Measurements from ENCODE around the gene ZFP28. TPM values are rescaled to one million over a fixed set of nuclear protein-coding genes. Genes with fewer than 3 reads are reported as not detected.
A peak's percentile ranks its signal among the peaks of the same experiment; 100 is the strongest.

Gene ZFP28
- total RNA-seq, 1 donor from 2014 or later, result 6.2 TPM

- no peaks in the 10 kb centered on the region for H3K27me3 Mint-ChIP-seq
- TF ChIP-seq, protein P1, sequence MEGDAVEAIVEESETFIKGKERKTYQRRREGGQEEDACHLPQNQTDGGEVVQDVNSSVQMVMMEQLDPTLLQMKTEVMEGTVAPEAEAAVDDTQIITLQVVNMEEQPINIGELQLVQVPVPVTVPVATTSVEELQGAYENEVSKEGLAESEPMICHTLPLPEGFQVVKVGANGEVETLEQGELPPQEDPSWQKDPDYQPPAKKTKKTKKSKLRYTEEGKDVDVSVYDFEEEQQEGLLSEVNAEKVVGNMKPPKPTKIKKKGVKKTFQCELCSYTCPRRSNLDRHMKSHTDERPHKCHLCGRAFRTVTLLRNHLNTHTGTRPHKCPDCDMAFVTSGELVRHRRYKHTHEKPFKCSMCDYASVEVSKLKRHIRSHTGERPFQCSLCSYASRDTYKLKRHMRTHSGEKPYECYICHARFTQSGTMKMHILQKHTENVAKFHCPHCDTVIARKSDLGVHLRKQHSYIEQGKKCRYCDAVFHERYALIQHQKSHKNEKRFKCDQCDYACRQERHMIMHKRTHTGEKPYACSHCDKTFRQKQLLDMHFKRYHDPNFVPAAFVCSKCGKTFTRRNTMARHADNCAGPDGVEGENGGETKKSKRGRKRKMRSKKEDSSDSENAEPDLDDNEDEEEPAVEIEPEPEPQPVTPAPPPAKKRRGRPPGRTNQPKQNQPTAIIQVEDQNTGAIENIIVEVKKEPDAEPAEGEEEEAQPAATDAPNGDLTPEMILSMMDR (IDR thresholded peaks at IDR 0.05), result no peak
- POLR2A ChIA-PET, result no interaction called here
- H3K27ac Mint-ChIP-seq, result no peak overlapping the region
- intact Hi-C loops (cut with micrococcal nuclease), result no loop called here
- peaks cover 69% of the 10 kb centered on the region for H3K36me3 Mint-ChIP-seq (ENCODE audit: low read depth)
- ATAC-seq (ENCODE audit: low read depth), result no peak
- no peaks in the 10 kb centered on the region for H3K4me1 Mint-ChIP-seq
- CTCF ChIA-PET, result no interaction called here
- H3K4me3 Mint-ChIP-seq, result no peak overlapping the region
- DNase-seq, result no peak
- H3K9me3 Mint-ChIP-seq, result peaks cover 37% of the 10 kb centered on the region
These were observed 8.8 kb downstream of the ZFP28 start for GRCh38 chr19:56547535-56547934.

GRCh38 chr19:56554272-56554869 is 15.6 kb downstream of the ZFP28 start:
- Mint-ChIP-seq H3K27me3 (no peaks in the 10 kb centered on the region), H3K36me3 (ENCODE audit: low read depth) (peaks cover 65% of the 10 kb centered on the region), H3K27ac (no peak overlapping the region), H3K4me3 (no peak overlapping the region), H3K4me1 (no peaks in the 10 kb centered on the region), H3K9me3 (peaks cover 55% of the 10 kb centered on the region)
- TF ChIP-seq, protein P1 (IDR thresholded peaks at IDR 0.05), result no peak
- intact Hi-C loops (cut with micrococcal nuclease), result no loop called here
- ChIA-PET CTCF (no interaction called here), POLR2A (no interaction called here)
- no peak for DNase-seq
- ATAC-seq (ENCODE audit: low read depth), result no peak

GRCh38 chr19:56562766-56563165 is 24.0 kb downstream of the ZFP28 start:
- Mint-ChIP-seq H3K4me3 (no peak overlapping the region), H3K36me3 (ENCODE audit: low read depth) (peaks cover 60% of the 10 kb centered on the region), H3K27me3 (no peaks in the 10 kb centered on the region), H3K27ac (no peak overlapping the region), H3K9me3 (peaks cover 56% of the 10 kb centered on the region), H3K4me1 (peaks cover 10% of the 10 kb centered on the region)
- DNase-seq (no peak), ATAC-seq (ENCODE audit: low read depth) (no peak)
- CTCF ChIA-PET, result no interaction called here
- intact Hi-C loops (cut with micrococcal nuclease), result loop anchor here (10.0 kb wide), 1 partner anchor 158 kb away; the partner anchor contains the start of gene ZNF583
- POLR2A ChIA-PET, result no interaction called here
- TF ChIP-seq, protein P1 (IDR thresholded peaks at IDR 0.05), result no peak

DNA sequence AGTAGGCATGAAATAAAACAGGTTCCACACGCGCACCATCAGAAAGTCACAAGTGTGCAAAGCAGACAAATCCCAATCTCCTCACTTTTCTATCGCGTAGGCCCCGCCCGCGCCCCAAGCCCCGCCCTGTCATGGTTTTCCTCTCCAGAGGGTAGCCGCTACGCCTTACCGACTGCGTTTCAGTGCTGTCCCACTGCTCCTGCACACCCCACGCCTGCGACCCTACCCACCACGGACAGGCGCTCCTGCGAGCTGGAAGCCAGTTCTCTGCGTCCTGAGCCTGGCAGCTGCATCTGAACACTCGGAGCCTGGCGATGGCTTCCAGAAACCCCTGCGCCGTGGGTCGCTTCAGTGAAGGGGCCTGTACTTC is 28.1 kb downstream of the ZFP28 start:
- TF ChIP-seq, protein P1 (IDR thresholded peaks at IDR 0.05), result no peak
- intact Hi-C loops (cut with micrococcal nuclease), result loop anchor here (1.0 to 10.0 kb wide), 5 partner anchors 28 to 253 kb away; partner anchors contain the start of genes ZFP28, ZNF583, ZNF71 and ZSCAN5A
- POLR2A ChIA-PET, result interaction anchor here (0.5 to 1.9 kb wide), 3 partner anchors 28 to 1503 kb away, joined by 3 to 6 read pairs (median 3); partner anchors contain the start of gene ZFP28
- CTCF ChIA-PET, result no interaction called here
- Mint-ChIP-seq H3K4me1 (peaks cover 15% of the 10 kb centered on the region), H3K27me3 (no peaks in the 10 kb centered on the region), H3K27ac (peak overlapping the region; percentile 88), H3K4me3 (peak overlapping the region; percentile 96), H3K36me3 (ENCODE audit: low read depth) (peaks cover 74% of the 10 kb centered on the region), H3K9me3 (peaks cover 41% of the 10 kb centered on the region)
- ATAC-seq (ENCODE audit: low read depth), result peak; percentile 35
- DNase-seq, result no peak

- peaks cover 15% of the 10 kb centered on the region for H3K4me1 Mint-ChIP-seq
- no peaks in the 10 kb centered on the region for H3K27me3 Mint-ChIP-seq
- intact Hi-C loops (cut with micrococcal nuclease), result loop anchor here (1.0 to 10.0 kb wide), 5 partner anchors 28 to 253 kb away; partner anchors contain the start of genes ZFP28, ZNF583, ZNF71 and ZSCAN5A
- H3K36me3 Mint-ChIP-seq (ENCODE audit: low read depth), result peaks cover 72% of the 10 kb centered on the region
- DNase-seq (peak; percentile 86), ATAC-seq (ENCODE audit: low read depth) (peak; percentile 98)
- peak within 1 kb of the TSS; percentile 96 for H3K4me3 Mint-ChIP-seq
- TF ChIP-seq, protein P1 (IDR thresholded peaks at IDR 0.05), result no peak
- CTCF ChIA-PET, result no interaction called here
- POLR2A ChIA-PET, result no interaction called here
- peak within 1 kb of the TSS; percentile 88 for H3K27ac Mint-ChIP-seq
- H3K9me3 Mint-ChIP-seq, result peaks cover 35% of the 10 kb centered on the region
These were observed 28.7 kb downstream of the ZFP28 start, which contains the start of gene ZNF470 for GRCh38 chr19:56567274-56568120. Gene ZNF470, plus strand, starts transcription at chr19:56567468. Its CDS starts 2,844 bp downstream, at chr19:56570312.
